ENCODE data around the gene KAT6B.

- no peak for TF ChIP-seq CTCF (IDR thresholded peaks at IDR 0.05 in 4 of 5, conservative IDR thresholded peaks at IDR 0.05 in 1 of 5)
- TF ChIP-seq POLR2A (IDR thresholded peaks at IDR 0.05), result no peak
Observed at GRCh38 chr10:74919671-74920070, 93.3 kb downstream of the KAT6B start.
